CD4-positive, alpha-beta T cell treated with Interferon gamma for 1 hour (primary cell): ENCODE results near the gene TRAF3IP3.
"Not testable (repeated sequence)": the region's sequence is repeated elsewhere in the genome, so short reads cannot be mapped to it uniquely, and the experiment has no call there.

Source experiments
- DNase-seq: peaks from one replicate; pipeline ENCODE4 v3.0.0-alpha.2; 2020

Gene TRAF3IP3

DNA sequence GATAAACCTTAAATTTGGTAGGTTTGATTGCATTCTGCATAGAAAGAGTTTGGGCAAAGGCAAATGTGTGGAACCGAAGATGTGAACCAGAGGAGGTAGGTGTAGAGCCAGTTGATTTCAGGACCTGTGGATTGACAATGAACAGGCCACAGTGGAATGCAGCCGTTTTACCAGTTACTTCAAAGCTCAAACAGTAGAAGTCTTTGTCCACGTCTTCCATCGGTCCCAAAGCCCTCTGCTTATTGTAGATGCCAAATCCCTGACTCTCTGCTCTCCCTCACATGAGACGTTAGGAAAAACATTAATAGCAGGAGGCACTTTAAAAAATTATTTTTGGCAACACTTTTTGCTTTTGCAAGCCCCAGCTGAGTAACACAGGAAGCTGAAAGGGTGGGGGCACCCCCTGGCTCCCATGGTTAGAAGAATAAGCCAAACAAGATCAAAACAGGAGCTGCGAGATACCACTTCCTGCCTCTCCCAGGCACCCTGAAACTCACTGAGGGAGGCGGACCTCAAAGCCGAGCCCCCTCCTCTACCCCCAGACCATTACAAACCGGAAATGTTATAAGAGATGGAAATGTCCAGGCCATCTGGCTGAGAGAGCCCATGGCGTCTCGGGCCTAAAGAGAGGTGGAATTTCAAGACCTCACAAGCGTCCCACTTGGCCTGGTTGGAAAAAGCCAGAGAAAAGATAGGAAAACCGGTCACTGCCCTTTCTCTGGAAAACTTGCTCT, 13.5 kb downstream of the TRAF3IP3 start:
- DNase-seq: peak; percentile 68

DNA sequence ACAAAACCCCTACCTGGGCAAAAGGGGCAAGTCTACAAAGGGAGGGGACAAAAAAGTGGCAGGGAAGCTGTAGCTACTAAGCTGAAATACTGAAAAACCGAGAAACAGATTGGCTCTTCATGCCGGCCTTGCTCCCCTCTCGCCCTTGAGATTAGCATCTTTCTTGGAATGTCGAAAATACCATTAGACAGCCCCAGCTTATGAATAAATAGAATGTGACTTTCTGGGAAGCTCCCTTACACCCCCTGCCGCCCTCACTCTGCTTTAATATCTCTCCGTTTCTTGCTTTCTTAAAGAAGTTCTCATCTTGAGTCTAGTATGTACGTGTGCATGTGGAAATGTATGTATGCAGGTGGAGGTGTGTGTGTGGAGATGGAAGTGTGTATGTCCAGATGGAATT, 14.1 kb downstream of the TRAF3IP3 start:
- no peak for DNase-seq

DNA sequence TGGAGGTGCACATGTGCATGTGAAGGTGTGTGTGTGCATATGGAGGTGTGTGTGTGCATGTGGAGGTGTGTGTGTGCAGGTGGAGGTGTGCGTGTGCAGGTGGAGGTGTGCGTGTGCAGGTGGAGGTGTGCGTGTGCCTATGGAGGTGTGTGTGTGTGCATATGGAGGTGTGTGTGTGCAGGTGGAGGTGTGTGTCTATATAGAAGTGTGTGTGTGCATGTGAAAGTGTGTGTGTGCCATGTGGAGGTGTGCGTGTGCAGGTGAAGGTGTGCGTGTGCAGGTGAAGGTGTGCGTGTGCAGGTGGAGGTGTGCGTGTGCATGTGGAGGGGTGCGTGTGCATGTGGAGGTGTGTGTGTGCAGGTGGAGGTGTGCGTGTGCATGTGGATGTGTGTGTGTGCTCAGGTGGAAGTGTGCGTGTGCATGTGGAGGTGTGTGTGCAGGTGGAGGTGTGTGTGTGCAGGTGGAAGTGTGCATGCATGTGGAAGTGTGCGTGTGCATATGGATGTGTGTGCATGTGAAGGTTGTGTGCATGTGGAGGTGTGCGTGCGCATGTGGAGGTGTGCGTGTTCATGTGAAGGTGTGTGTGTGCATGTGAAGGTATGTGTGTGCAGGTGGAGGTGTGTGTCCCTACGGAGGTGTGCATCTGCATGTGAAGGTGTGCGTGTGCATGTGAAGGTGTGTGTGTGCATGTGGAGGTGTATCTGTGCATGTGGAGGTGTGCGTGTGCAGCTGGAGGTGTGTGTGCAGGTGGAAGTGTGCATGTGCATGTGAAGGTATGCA, 15.0 kb downstream of the TRAF3IP3 start:
- DNase-seq: no peak

DNA sequence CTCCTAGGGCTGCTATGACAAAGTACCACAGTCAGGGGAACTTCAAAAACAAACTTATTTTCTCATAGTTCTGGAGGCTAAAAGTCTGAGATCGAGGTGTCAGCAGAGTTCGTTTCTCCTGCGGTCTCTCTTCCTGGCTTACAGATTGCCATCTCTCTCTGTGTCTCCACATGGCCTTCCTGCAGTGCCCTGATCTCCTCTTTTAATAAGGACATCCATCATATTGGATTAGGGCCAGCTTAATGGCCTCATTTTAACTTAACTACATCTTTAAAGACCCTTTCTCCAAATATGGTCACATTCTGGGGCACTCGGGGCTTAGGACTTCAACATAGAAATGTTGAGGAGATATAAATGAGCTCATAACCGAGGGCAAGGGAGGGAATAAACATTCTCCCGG, 16.3 kb downstream of the TRAF3IP3 start:
- no peak for DNase-seq

DNA sequence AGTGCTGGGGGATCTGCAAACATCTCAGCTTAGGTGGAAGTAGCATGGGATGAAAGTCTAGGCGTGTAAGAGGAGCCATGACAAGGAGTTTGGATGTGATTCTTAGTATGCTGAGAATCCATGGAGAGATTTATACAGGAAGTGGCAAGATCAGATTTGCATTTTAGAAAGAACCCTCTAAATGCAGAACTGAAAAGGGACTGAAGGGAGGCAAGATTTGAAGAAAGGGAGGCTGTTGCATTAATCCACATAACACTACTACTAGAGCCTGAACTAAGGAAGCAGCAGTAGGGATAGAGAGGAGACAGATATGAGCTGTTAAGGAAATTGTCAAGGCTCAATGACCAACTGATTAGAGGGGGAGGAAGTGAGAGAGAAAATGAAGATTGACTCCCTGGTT, 18.7 kb downstream of the TRAF3IP3 start:
- no peak for DNase-seq

DNA sequence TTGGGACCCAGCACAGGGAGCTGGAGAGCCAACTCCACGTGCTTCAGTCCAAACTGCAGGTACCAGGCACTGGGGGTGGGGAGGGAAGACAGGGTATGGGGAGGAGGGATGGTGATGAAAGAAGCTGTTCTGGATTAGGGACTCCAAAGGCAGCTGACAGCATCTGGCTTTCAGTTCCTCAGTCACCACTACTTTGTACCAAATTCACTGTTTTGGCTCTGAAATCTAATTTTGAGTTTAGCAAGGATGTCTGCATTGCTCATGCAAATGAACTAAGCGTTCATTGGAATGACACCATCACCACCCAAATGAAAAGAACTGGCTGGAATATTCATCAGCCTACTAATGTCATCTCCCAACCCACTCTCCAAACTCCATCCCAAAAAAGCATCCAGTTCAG, 19.8 kb downstream of the TRAF3IP3 start:
- DNase-seq: no peak

DNA sequence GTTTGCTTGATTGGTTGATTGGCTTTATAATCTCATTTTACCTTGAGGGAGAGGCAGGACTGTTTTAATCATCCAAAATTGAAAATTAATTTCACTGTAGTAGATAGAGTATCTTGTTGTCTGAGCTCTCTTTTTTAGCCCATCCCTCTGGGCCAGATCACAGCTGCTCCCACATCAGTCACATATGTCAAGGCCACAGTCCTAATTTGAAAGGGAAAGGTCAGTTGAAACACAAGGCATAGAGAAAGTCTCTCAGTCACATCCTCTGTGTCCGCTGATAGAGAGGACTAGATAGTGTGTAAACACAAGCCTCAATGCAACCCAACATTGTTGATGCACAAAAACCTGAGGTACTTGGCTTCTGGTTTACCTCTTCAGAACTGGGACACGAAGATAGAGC, 21.7 kb downstream of the TRAF3IP3 start:
- DNase-seq: no peak

DNA sequence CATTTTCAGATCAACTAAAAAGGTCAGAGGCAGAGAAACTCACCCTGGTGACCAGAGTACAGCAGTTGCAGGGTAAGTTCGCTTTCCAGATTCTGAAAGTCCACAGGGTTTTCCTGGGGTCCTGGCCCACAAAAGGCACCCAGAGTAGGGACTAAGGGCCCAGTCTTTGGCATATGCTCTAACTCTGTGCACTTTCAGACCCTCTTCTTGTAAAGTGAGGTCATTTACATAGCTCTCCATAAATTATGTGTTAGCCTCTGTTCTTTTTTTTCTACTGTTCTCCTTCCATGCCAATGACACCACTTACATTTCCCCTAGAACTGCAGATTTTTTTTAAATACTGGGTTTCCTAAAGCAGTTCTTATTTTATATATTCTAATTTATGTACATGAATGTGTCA, 22.2 kb downstream of the TRAF3IP3 start:
- DNase-seq: no peak

DNA sequence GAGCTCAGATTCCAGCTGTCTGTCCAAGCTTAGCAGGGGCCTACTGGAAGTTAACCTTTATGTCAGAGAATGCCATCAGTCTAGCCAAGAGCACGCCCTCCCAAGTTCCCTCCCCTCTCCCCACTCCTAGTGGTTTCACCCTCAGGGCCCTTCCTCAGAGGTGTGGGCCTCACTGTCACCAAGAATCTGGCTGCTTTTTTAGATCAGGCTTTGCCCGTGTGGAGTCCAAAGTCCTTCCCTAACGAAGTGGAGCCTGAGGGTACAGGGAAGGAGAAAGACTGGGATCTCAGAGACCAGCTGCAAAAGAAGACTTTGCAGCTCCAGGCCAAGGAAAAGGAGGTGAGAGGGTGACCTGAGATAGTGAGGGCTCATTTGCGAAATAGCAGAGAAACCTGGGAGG, 24.4 kb downstream of the TRAF3IP3 start:
- DNase-seq: no peak

DNA sequence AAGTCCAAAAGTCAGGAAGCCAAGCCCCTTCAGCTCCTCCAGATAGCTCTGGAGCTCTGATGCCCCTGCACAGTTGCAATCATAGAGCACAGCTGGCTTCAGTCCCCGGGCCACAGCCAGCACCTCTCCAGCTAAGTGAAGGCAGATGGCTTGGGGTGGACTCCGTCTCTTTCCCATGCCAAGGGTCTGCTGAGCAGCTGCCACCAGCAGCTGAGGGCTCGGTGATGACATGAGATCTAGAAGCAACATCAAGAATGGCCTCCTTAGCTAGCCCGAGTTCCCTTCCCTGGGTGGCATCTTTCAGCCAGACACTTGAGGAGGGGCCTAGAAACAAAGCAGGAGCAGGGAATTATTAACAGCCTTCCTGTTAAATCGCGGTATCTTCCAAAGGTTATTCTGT, 27.5 kb downstream of the TRAF3IP3 start:
- no peak for DNase-seq

DNA sequence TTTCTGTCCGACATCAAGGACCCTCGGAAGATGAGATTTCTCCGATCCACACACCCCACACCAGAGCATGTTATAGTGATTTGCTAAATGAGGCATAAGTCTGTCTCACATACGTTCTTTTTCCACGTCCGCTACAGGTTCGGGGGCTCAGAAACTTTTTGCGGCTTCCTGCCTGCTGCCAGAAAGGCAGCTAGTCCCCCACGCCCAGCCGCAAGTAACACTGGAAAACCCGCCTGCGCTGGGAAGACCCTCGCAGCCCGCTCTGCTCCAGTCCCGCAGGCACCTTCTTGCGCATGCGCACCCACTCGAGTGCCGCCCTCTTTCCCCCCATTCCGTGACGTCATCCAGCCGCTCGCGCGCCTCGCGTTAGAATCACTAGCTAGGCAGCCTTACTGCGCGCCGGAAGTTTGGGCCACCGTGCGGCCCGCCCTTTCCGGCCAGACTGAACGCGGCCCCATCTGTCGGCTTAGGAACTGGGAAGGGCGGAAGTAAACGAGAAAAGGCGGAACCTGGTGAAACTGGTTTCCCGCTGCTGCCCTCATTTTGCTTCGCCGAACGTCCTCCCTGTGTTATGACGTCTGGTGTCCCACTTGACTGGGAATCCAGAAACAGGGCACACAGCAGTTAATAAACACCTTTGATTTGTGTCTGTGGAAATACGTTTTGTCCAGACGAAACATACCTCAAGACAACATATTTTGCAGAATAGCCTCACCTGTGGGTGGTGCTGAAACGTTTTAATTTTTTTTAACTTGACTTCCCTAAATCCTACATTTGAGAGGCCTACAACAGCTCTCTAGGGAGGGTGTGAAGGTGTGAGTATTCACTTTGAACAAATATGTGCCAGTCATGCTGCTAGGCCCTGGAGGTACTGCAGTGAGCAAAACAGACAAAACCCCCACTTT, 28.7 kb downstream of the TRAF3IP3 start, which contains the start of gene C1orf74:
Gene C1orf74 (minus strand): TSS at position 295 of the 905 bp plus-strand sequence. CDS start 925 bp downstream, outside the sequence.
- DNase-seq: peak; percentile 98

DNA sequence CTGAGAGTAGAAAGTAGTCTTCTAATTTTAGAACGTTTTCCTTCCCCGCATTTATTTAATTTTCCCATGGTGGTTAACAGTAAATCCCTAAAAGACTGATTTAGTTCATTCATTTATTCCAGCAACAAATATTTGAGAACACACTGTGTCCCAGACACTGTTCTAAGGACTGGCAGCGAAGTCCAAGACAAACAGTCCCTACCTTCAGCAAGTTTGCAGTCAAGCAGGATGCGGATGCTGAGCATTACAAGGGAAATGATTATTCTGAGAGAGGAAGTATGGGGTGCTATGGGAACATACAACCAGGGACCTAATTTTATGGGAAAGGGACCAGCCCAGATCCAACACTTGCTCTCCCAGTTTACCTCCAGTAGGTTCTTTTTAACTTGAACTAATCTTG, 29.7 kb downstream of the TRAF3IP3 start:
- no peak for DNase-seq

DNA sequence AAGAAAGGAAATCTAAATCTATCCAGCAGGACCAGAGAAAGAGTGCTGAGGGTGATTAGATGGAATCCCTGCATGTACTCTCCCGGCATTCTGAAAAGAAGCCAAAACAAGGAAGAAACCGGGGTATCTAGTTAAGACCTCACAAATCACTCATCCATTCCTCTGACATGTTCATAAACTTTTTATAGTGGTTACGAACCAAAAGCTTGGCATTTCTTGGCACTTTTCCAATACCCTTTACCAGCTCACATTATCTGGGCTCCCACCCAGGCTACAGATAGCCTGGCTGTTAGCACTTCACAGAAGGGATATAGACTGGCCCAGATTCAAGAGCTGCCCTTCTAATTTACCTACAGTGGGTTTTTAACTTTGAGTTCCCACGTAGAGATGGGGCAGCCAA, 30.3 kb downstream of the TRAF3IP3 start:
- no peak for DNase-seq

DNA sequence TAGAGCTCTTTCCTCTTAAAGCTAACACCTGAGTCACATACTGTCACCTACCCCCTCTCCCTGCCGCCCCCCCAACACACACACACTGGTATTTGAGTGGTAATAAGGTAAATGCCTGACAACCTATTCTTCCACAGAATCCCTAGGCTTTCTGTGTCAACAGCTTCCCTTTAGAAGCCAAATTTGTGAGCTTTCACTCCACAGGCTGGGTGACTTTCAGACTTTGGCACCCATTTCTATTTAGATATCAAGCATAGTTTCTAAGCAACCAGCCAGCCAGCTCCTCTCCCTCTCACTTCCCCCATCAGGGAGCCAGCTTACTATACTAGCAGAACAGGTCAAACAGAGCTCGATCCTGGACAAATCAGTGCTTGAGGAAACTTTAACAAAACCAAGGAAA, 31.7 kb downstream of the TRAF3IP3 start:
- DNase-seq: no peak

DNA sequence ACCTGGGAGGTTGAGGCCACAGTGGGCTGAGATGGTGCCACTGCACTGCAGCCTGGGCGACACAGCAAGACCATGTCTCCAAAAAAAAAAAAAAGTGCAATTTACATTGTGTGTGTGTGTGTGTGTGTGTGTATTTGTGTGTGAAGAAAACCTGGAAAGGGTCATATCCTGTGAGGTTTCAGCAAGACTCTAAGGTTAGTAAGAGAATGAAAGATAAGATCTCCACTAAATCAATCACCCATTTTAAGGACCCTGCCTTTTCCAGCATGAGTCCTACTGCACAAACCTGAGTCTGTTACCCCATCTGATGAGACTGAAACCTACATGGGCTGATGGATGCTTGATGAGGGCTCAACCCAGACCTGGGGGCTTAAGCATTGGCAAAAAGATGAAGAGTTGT, 33.4 kb downstream of the TRAF3IP3 start:
- no peak for DNase-seq

DNA sequence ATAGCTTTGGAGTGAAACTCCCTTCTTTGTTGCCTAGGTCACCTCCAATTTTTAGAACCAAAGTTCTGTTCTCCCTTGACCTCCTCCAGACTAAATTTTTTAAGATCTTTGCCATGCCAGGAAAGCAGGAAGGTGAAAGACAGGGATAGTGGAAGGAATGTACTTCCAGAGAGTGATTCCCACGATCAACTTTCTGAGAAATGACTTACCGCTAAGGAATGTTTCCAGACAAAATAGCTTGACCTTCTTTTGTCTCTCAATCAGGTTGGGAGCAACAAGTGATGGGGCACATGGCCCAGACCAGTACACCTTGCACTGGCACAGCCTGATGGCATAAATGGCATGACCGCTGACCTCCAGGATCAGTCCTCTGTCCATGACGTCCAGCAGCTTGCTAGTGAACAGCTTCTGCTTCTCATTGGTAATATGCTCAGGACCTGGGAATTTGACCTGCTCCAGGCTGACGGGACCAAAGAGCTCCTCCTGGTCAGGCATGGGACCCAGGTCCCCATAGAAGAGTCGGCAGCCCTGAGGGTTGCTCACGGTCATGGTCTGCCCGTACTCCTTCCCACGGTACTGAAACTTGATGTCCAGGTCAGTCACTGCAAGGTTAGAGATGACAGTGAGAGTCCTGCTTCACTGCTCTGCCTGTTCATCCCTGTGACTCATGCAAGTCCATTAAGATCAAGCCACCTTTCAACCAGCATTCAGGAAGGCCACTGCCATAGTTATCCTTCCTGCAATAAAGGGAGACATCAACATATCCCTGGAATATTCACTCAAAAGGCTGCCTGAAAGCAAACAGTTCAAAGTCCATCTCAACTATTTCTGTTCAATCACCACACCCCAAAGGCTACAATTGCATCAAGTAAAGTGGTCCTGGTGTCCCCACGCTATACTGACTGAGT, 34.7 kb downstream of the TRAF3IP3 start:
- DNase-seq: no peak

DNA sequence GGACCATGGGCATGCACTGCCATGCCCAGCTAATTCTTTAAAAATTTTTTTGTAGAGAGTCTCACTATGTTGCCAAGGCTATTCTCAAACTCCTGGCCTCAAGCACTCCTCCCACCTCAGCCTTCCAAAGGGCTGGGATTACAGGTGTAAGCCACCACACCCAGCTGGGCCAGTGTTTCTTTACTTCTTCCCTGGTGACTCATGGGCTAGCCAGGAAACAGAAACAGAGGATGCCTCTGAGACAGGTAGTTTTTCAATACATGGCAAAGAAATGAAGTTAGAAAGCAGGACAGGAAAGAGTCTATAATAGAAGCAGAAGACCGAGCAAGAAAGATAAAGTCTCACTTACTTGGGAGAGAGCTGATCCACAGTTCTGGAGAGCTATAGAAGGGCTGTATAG, 36.1 kb downstream of the TRAF3IP3 start:
- no peak for DNase-seq

DNA sequence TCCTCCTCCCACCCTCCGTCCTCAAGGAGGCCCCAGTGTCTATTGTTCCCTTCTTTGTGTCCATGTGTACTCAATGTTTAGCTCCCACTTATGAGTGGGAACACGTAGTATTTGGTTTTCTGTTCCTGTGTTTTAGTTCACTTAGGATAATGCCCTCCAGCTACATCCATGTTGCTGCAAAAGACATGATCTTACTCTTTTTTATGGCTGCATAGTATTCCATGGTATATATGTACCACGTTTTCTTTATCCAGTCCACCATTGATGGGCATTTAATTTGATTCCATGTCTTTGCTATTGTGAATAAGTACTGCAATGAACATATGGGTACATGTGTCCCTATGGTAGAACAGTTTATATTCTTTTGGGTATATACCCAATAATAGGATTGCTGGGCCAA, 37.9 kb downstream of the TRAF3IP3 start:
- DNase-seq: not testable (repeated sequence)

DNA sequence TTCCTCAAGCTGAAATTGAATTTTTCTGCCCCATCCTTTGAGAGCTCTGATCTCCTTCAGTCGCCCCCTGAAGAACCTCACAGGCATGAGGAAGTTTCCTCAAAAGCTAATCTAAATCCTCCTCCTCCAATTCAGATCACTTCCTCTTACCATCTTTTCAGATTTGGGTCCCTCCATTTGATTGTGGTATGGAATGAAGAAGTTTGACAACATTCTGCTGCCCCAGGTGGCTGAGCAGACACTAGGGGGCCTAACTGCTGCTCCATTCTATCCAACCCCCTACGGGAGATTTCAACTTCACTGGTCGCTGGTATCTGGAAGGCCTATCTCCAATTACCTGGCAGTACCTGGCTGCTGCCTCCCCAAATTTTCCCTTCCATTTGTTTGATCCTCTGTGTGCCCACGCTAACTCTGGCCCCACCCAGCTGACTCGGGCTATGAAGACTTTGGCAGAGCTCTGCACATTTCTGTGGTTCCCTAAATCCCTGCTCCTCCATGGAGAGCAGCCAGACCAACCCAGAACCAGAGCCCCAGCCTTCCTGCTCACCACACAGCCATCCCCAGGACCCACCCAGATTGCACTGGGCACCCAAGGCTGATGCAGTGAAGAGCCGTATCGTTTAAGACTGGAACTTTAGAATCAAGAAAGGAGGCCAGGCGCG, 42.3 kb downstream of the TRAF3IP3 start:
- DNase-seq: no peak

DNA sequence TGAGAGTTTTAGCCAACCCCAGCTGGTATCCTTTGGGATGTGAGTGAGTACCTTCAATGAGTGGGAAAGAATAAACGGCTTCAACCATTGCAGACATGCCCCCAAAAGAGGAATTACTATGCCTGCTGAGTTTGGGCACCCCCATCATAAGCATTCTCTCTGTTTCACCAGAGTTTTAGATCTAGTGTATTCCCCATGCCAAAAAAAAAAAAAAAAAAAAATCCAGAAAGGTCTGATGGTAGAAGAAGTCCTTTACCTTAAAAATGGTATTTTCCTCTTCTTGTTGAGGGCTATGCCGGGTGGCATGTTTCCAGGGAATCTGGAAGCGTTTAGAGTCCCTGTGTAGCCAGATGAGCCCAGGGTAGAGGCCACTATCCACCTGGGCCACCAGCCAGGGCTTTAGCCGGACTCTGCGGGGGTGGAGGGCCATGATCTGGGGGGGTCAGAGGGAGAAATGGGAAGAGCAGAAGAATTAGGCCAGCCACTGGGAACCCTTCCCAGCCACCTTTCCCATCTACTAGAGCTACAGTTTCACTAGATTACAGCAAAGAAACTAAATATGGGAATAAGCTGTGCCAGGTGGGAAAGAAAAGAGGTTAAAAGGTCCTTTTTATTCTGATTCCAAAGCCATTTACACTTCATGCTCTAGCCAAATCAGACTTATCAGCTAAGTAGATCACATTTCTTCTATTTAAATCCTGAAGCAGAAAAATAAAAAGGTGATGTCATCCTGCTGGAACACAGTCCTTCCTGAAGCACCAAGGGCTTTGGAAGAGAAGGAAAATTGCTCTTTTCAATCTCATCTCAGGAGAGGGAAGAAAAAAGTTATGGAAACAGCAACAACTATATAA, 45.4 kb downstream of the TRAF3IP3 start:
- no peak for DNase-seq
